Activated CD4-positive, alpha-beta T cell treated with anti-CD3 and anti-CD28 coated beads for 36 hours (primary cell): ENCODE results near the gene KRT77. TPM values are rescaled to one million over a fixed set of nuclear protein-coding genes. Genes with fewer than 3 reads are reported as not detected.

Experiments
- ATAC-seq: fragments of 200-7000 bp; cut with Tn5 transposase; one replicate; pipeline ENCODE4 v1.10.0; 2021; ENCODE audit warnings: mild to moderate bottlenecking, moderate library complexity
- CTCF ChIA-PET: fragments of 350-600 bp; sonication (Branson Sonifier 250); formaldehyde crosslinking; loops from one replicate; lab custom pipeline; 2021; ENCODE audit warnings: antibody characterized with exemption; lab: Charles Lee
- POLR2A ChIA-PET: fragments of 350-600 bp; sonication (Branson Sonifier 250); formaldehyde crosslinking; loops from one replicate; lab custom pipeline; 2021; ENCODE audit warnings: antibody characterized with exemption, inconsistent platforms; lab: Charles Lee
- DNase-seq: peaks from one replicate; pipeline ENCODE4 v3.0.0-alpha.2; 2020
- H3K27ac Mint-ChIP-seq: one replicate; pipeline ENCODE4 v1.8.0; 2021; ENCODE audit warnings: mixed read lengths
- H3K27me3 Mint-ChIP-seq: one replicate; pipeline ENCODE4 v1.8.0; 2021; ENCODE audit warnings: mixed read lengths
- H3K36me3 Mint-ChIP-seq: one replicate; pipeline ENCODE4 v1.8.0; 2021; ENCODE audit warnings: low read depth, mixed read lengths
- H3K4me1 Mint-ChIP-seq: one replicate; pipeline ENCODE4 v1.8.0; 2021; ENCODE audit warnings: mixed read lengths
- H3K4me3 Mint-ChIP-seq: one replicate; pipeline ENCODE4 v1.8.0; 2021; ENCODE audit warnings: mild to moderate bottlenecking, moderate library complexity, mixed read lengths
- H3K9me3 Mint-ChIP-seq: one replicate; pipeline ENCODE4 v1.8.0; 2021; ENCODE audit warnings: low read depth, mixed read lengths
- intact Hi-C, 2 experiments: fragments of 100-400 bp; cut with DNase I in 1 of 2; cut with micrococcal nuclease in 1 of 2; formaldehyde crosslinking; loops; one replicate each; pipeline versions ENCODE4 v1.14.2 to v1.15.1; 2022 to 2024; cut with DNase I, micrococcal nuclease
- total RNA-seq, 2 experiments: library from RNA; stranded (reverse); gene quantifications; one replicate each; pipeline ENCODE4 v1.2.3, GENCODE V29; 2021

The KRT77 gene
- total RNA-seq, 2 experiments from 2014 or later: not detected

DNA sequence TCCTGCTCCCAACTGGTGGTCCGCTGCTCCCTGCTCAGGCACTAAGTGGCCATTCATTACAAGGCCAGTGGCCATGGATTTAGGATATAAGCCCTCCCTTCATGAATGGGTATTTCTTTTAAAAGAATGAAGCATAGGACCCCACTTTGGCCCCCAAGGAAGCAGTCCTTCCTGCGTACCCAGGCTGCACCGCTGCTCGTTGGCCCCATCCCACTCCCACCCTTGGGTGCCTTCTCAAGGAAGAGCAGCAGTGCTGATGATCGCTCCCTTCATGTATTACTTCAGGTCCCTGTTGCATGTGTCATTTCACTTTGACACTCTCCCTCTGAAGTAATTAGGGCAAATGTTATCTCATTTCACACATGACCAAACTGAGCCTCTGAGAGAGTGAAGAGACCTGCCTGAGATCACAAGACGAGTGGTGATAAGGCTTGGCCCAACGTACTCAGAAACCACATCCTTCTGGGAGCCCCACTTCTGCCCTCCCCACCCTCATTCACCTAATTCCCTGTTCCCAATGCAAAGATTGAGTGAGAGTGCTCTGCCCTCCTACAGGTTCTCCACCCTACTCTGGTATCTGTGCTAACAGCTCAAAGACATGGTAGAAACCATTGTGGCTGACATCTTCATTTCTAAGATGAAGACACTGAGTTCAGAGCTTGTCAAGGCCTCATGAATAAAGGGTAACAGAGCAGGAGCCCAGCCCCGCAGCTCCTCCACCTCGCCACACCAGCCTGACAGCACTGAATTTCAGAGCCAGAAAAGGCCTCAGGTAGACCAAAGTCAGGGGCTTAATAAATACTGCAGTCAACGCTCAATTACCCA, 41.0 kb downstream of the KRT77 start:
- H3K27ac Mint-ChIP-seq: no peak overlapping the region
- POLR2A ChIA-PET: no interaction called here
- no peak overlapping the region for H3K4me3 Mint-ChIP-seq
- ATAC-seq (no peak), DNase-seq (no peak)
- H3K4me1 Mint-ChIP-seq: no peaks in the 10 kb centered on the region
- no peaks in the 10 kb centered on the region for H3K27me3 Mint-ChIP-seq
- no peaks in the 10 kb centered on the region for H3K36me3 Mint-ChIP-seq
- intact Hi-C loops: no loop called here
- CTCF ChIA-PET: interaction anchor here (0.7 kb wide), 1 partner anchor 208 kb away, joined by 3 read pairs; no protein-coding TSS in a partner anchor
- no peaks in the 10 kb centered on the region for H3K9me3 Mint-ChIP-seq

GRCh38 chr12:52661668-52662067, 41.7 kb downstream of the KRT77 start:
- no peak overlapping the region for H3K27ac Mint-ChIP-seq
- ATAC-seq (no peak), DNase-seq (no peak)
- H3K4me3 Mint-ChIP-seq: no peak overlapping the region
- intact Hi-C loops: no loop called here
- ChIA-PET CTCF (interaction anchor here (0.7 kb wide), 1 partner anchor 209 kb away, joined by 3 read pairs; no protein-coding TSS in a partner anchor), POLR2A (no interaction called here)
- no peaks in the 10 kb centered on the region for H3K36me3 Mint-ChIP-seq
- H3K4me1 Mint-ChIP-seq: peaks cover 2% of the 10 kb centered on the region
- no peaks in the 10 kb centered on the region for H3K9me3 Mint-ChIP-seq
- no peaks in the 10 kb centered on the region for H3K27me3 Mint-ChIP-seq

GRCh38 chr12:52660934-52661499, 42.3 kb downstream of the KRT77 start:
- H3K9me3 Mint-ChIP-seq: no peaks in the 10 kb centered on the region
- ChIA-PET POLR2A (interaction anchor here (0.6 kb wide), 1 partner anchor 1837 kb away, joined by 5 read pairs; no protein-coding TSS in a partner anchor), CTCF (interaction anchor here (1.3 kb wide), 1 partner anchor 204 kb away, joined by 4 read pairs; no protein-coding TSS in a partner anchor)
- H3K27ac Mint-ChIP-seq: no peak overlapping the region
- no peaks in the 10 kb centered on the region for H3K36me3 Mint-ChIP-seq
- H3K4me1 Mint-ChIP-seq: peaks cover 6% of the 10 kb centered on the region
- H3K27me3 Mint-ChIP-seq: no peaks in the 10 kb centered on the region
- no peak for ATAC-seq
- intact Hi-C loops: no loop called here
- no peak overlapping the region for H3K4me3 Mint-ChIP-seq
- no peak for DNase-seq

GRCh38 chr12:52659951-52660350, 43.4 kb downstream of the KRT77 start:
- H3K36me3 Mint-ChIP-seq: no peaks in the 10 kb centered on the region
- POLR2A ChIA-PET: interaction anchor here (0.9 kb wide), 1 partner anchor 75 kb away, joined by 4 read pairs; no protein-coding TSS in a partner anchor
- ATAC-seq: no peak
- H3K4me3 Mint-ChIP-seq: no peak overlapping the region
- CTCF ChIA-PET: interaction anchor here (0.7 to 1.3 kb wide), 2 partner anchors 206 to 312 kb away, joined by 4 read pairs; no protein-coding TSS in a partner anchor
- no peak overlapping the region for H3K27ac Mint-ChIP-seq
- no peak for DNase-seq
- H3K4me1 Mint-ChIP-seq: peaks cover 9% of the 10 kb centered on the region
- no peaks in the 10 kb centered on the region for H3K27me3 Mint-ChIP-seq
- no peaks in the 10 kb centered on the region for H3K9me3 Mint-ChIP-seq
- intact Hi-C loops: no loop called here

- Mint-ChIP-seq H3K27me3 (no peaks in the 10 kb centered on the region), H3K4me3 (no peak overlapping the region), H3K36me3 (no peaks in the 10 kb centered on the region), H3K9me3 (no peaks in the 10 kb centered on the region), H3K27ac (no peak overlapping the region), H3K4me1 (peaks cover 12% of the 10 kb centered on the region)
- DNase-seq (no peak), ATAC-seq (no peak)
- CTCF ChIA-PET: interaction anchor here (0.7 kb wide), 1 partner anchor 311 kb away, joined by 4 read pairs; no protein-coding TSS in a partner anchor
- POLR2A ChIA-PET: interaction anchor here (0.9 kb wide), 1 partner anchor 75 kb away, joined by 4 read pairs; no protein-coding TSS in a partner anchor
- intact Hi-C loops: no loop called here
These were observed 43.9 kb downstream of the KRT77 start for GRCh38 chr12:52659395-52659794.

DNA sequence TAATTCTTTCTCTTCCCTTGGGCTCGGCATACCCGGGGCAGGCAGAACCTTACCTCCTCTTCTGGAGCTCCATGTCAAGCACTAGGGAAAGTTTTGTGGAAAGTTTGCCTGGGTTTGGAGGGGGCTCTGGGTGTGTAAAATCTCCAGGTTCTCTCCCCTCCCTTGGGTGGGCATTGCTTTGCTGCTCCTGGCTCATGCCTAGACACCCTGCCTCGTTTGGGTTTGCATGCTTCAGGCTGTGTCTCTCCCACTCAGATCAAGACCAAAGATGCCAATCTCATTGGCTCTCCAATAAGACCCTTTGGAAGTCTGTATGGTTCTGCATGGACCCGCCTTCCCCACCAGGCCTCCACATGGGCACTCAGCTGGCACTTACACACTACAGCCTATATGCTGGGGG, 45.1 kb downstream of the KRT77 start:
- no peaks in the 10 kb centered on the region for H3K9me3 Mint-ChIP-seq
- H3K27ac Mint-ChIP-seq: no peak overlapping the region

DNA sequence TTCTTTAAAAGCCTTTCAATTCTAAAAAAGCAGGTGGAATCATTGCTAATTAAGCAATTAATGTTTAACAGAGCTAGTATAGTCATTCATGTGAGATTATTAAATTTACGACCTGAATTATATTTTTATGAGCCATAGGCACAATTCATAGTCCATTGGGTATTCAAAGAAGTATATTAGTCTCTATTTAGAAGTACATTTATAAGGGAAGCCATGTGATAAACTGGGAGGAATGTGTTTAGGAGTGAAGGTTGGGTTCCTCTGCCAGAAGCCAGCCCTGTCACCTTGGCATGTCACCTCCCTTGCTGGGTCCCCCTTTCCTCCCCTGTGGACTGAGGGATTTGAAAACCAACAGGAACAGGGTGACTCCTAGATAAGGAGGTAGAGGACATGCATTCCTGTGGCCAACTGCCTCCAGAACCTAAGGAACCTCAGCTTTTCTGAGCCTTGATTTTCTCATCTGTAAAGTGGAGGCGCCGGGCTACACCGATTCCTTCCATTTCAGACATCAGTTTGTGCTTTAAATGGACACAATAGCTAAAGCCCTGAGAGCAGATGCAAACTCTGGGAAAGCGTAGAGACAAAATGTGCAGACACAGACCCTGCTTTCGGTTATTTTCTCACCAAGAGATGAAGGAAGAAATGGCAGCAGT, 45.9 kb downstream of the KRT77 start:
- Mint-ChIP-seq H3K4me3 (no peak overlapping the region), H3K9me3 (no peaks in the 10 kb centered on the region), H3K36me3 (no peaks in the 10 kb centered on the region), H3K4me1 (peaks cover 12% of the 10 kb centered on the region), H3K27ac (no peak overlapping the region), H3K27me3 (no peaks in the 10 kb centered on the region)
- no peak for ATAC-seq
- no peak for DNase-seq
- ChIA-PET CTCF (interaction anchor here (0.6 to 0.7 kb wide), 2 partner anchors 82 to 202 kb away, joined by 3 read pairs; no protein-coding TSS in a partner anchor), POLR2A (no interaction called here)
- intact Hi-C loops: no loop called here

More for the DNA sequence above, 45.1 kb downstream of the KRT77 start:
- DNase-seq (no peak), ATAC-seq (no peak)
- ChIA-PET CTCF (no interaction called here), POLR2A (no interaction called here)
- peaks cover 12% of the 10 kb centered on the region for H3K4me1 Mint-ChIP-seq
- intact Hi-C loops: no loop called here
- H3K27me3 Mint-ChIP-seq: no peaks in the 10 kb centered on the region
- H3K4me3 Mint-ChIP-seq: no peak overlapping the region
- no peaks in the 10 kb centered on the region for H3K36me3 Mint-ChIP-seq

- Mint-ChIP-seq H3K9me3 (no peaks in the 10 kb centered on the region), H3K27me3 (no peaks in the 10 kb centered on the region), H3K4me3 (no peak overlapping the region), H3K4me1 (peaks cover 12% of the 10 kb centered on the region), H3K36me3 (no peaks in the 10 kb centered on the region), H3K27ac (no peak overlapping the region)
- ATAC-seq: no peak
- ChIA-PET POLR2A (no interaction called here), CTCF (interaction anchor here (0.7 kb wide), 2 partner anchors 9 to 78 kb away, joined by 3 to 4 read pairs; no protein-coding TSS in a partner anchor)
- intact Hi-C loops: no loop called here
- no peak for DNase-seq
These were observed 46.7 kb downstream of the KRT77 start for GRCh38 chr12:52656616-52657015.

DNA sequence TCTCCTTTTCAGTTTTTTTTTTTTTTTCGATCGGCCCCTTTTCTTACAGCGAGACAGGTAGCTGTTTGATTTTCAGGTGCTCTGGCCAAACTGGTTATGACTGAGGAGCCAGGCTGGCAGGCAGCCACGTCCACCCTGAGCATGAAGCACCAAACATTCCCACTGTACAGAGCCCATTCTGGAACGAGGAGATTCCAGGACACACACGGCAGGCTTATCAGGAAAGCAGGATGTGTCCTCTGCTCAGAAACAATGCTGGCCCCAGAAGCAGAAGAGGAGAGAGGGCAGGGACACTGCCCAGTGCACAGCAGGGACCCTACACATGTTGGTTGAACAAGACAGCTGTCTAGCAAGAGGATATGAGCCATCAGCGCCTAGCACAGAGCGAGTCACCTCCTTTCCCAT, 47.6 kb downstream of the KRT77 start:
- no peaks in the 10 kb centered on the region for H3K36me3 Mint-ChIP-seq
- H3K27ac Mint-ChIP-seq: no peak overlapping the region
- ChIA-PET CTCF (interaction anchor here (0.7 kb wide), 2 partner anchors 10 to 77 kb away, joined by 3 to 4 read pairs; no protein-coding TSS in a partner anchor), POLR2A (no interaction called here)
- no peak for DNase-seq
- intact Hi-C loops: no loop called here
- no peak for ATAC-seq
- H3K4me3 Mint-ChIP-seq: no peak overlapping the region
- no peaks in the 10 kb centered on the region for H3K9me3 Mint-ChIP-seq
- H3K4me1 Mint-ChIP-seq: peaks cover 12% of the 10 kb centered on the region
- no peaks in the 10 kb centered on the region for H3K27me3 Mint-ChIP-seq

- ATAC-seq (no peak), DNase-seq (no peak)
- no peaks in the 10 kb centered on the region for H3K9me3 Mint-ChIP-seq
- no peaks in the 10 kb centered on the region for H3K27me3 Mint-ChIP-seq
- CTCF ChIA-PET: no interaction called here
- POLR2A ChIA-PET: no interaction called here
- peaks cover 13% of the 10 kb centered on the region for H3K4me1 Mint-ChIP-seq
- intact Hi-C loops: no loop called here
- no peaks in the 10 kb centered on the region for H3K36me3 Mint-ChIP-seq
- H3K27ac Mint-ChIP-seq: no peak overlapping the region
- no peak overlapping the region for H3K4me3 Mint-ChIP-seq
These were observed 48.1 kb downstream of the KRT77 start for GRCh38 chr12:52655251-52655650.

DNA sequence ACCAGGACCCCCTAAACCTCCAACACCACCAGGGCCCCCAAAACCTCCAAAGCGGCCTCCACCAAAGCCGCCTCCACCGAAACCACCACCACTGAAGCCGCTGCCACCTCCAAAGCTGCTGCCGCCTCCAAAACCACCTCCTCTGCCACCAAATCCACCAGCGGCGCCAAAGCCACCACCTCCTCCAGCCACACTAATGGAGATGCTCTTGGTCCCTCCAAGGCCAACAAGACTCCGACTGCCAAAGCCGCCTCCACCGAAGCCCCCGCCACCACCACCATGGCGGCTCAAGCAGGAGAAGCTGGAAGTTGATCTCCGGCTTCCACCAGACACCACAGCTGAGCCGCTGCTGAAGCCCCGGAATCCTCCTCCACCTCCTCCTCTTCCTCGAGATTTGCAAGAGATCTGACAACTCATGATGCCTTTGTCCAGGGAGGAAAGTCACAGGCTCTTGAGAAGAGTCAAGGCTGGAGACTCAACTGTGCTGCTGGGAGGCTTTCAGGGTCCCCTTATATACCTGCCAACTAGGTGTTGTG, 51.5 kb downstream of the KRT77 start, which contains the start of gene KRT2:
TSS of gene KRT2 (minus strand) at position 486 of the 536 bp plus-strand sequence. CDS start at position 417, 69 bp downstream.
- H3K4me1 Mint-ChIP-seq: peaks cover 42% of the 10 kb centered on the region
- ChIA-PET CTCF (no interaction called here), POLR2A (no interaction called here)
- H3K36me3 Mint-ChIP-seq: no peaks in the 10 kb centered on the region
- H3K27me3 Mint-ChIP-seq: no peaks in the 10 kb centered on the region
- ATAC-seq: no peak
- no peak within 1 kb of the TSS for H3K27ac Mint-ChIP-seq
- DNase-seq: no peak
- no peak within 1 kb of the TSS for H3K4me3 Mint-ChIP-seq
- intact Hi-C loops: no loop called here
- H3K9me3 Mint-ChIP-seq: no peaks in the 10 kb centered on the region
